ENCODE data around the gene TRAPPC12.
"Not testable (repeated sequence)": the region's sequence is repeated elsewhere in the genome, so short reads cannot be mapped to it uniquely, and the experiment has no call there.

TRAPPC12 gene

DNA sequence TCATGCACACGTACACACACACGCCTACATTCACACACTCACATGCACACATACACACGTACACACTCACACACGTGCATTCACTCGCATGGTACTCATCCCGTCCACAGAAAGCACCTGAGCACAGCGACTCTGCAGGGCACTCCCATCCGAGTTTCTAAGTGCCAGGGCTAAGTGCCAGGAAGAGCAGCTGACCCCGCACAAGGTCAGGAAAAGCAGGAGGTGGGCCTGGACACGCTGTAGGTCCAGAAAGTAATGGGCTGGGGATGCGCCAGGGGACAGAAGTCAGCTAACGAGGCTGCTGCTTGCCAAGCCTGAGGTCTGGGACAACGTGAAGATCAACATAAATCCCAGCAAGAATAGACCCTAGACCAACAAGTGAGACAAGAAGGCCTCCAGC, 124.0 kb downstream of the TRAPPC12 start:
- H3K27ac ChIP-seq = 0 out of 2 replicates have a peak overlapping the region, but pooled peaks have one; percentile 64
- TF ChIP-seq, protein P1, sequence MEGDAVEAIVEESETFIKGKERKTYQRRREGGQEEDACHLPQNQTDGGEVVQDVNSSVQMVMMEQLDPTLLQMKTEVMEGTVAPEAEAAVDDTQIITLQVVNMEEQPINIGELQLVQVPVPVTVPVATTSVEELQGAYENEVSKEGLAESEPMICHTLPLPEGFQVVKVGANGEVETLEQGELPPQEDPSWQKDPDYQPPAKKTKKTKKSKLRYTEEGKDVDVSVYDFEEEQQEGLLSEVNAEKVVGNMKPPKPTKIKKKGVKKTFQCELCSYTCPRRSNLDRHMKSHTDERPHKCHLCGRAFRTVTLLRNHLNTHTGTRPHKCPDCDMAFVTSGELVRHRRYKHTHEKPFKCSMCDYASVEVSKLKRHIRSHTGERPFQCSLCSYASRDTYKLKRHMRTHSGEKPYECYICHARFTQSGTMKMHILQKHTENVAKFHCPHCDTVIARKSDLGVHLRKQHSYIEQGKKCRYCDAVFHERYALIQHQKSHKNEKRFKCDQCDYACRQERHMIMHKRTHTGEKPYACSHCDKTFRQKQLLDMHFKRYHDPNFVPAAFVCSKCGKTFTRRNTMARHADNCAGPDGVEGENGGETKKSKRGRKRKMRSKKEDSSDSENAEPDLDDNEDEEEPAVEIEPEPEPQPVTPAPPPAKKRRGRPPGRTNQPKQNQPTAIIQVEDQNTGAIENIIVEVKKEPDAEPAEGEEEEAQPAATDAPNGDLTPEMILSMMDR (IDR thresholded peaks at IDR 0.05) = no peak
- TF ChIP-seq ZFX (IDR thresholded peaks at IDR 0.05; ENCODE audit: borderline replicate concordance) = no peak

DNA sequence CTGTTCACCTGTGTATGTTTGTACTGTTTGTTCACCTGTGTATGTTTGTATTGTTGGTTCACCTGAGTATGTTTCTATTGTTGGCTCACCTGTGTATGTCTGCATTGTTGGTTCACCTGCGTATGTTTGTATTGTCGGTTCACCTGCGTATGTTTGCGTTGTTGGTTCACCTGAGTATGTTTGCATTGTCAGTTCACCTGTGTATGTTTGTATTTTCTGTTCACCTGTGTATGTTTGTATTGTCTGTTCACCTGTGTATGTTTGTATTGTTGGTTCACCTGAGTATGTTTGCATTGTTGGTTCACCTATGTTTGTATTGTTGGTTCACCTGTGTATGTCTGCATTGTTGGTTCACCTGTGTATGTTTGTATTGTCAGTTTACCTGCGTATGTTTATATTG, 125.2 kb downstream of the TRAPPC12 start:
- no peak for TF ChIP-seq ZFX (IDR thresholded peaks at IDR 0.05; ENCODE audit: borderline replicate concordance)
- TF ChIP-seq, protein P1 (IDR thresholded peaks at IDR 0.05) = no peak

DNA sequence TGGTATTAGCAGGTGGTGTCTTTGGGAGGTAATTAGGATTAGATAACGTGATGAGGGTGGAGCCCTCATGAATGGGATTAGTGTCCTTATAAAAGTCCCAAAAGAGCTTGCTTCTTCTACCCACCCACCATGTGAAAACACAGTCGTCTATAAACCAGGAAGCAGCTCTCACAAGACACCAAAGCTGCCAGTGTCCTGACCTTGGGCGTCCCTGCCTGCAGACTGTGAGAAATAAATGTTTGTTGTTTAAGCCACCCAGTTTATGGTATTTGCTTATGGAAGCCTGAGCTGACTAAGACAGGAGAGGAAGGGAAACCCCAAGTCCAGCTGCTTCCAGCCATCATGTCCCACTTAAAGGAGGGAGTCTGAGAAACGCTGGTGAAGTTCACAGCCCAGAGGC, 126.3 kb downstream of the TRAPPC12 start:
- peak overlapping the region; percentile 64 for H3K27ac ChIP-seq
- no peak for TF ChIP-seq ZFX (IDR thresholded peaks at IDR 0.05; ENCODE audit: borderline replicate concordance)
- TF ChIP-seq, protein P1 (IDR thresholded peaks at IDR 0.05) = no peak

More for the DNA sequence above, 125.2 kb downstream of the TRAPPC12 start:
- peak overlapping the region; percentile 64 for H3K27ac ChIP-seq

DNA sequence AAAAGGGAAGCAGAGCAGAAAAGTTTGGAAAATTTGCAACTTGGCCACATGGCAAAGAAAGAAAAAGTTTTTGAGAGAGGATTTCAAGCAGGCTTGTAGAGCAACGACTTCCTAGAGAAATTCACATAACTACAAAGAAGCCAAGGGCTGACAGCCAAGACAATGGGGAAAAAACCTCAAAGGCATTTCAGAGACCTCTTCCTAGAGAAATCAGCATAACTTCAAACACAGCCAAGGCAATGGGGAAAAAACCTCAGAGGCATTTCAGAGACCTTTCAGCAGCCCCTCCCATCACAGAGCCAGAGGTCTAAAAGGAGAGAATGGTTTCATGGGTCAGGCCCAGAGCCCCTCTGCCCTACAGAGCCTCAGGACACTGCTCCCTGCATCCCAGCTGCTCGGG, 132.6 kb downstream of the TRAPPC12 start:
- no peak for TF ChIP-seq ZFX (IDR thresholded peaks at IDR 0.05; ENCODE audit: borderline replicate concordance)
- H3K27ac ChIP-seq = no peak overlapping the region

GRCh38 chr2:3513026-3513810, 133.7 kb downstream of the TRAPPC12 start:
- no peak overlapping the region for H3K27ac ChIP-seq
- no peak for TF ChIP-seq ZFX (IDR thresholded peaks at IDR 0.05; ENCODE audit: borderline replicate concordance)
- TF ChIP-seq, protein P1 (IDR thresholded peaks at IDR 0.05) = no peak

- H3K27ac ChIP-seq = not testable (repeated sequence)
Measured at GRCh38 chr2:3515438-3515837, 135.9 kb downstream of the TRAPPC12 start.

GRCh38 chr2:3516831-3517230, 137.3 kb downstream of the TRAPPC12 start:
- TF ChIP-seq, protein P1 (IDR thresholded peaks at IDR 0.05) = no peak
- TF ChIP-seq ZFX (IDR thresholded peaks at IDR 0.05; ENCODE audit: borderline replicate concordance) = no peak

GRCh38 chr2:3517948-3518495, 138.5 kb downstream of the TRAPPC12 start:
- peak overlapping the region; percentile 95 for H3K27ac ChIP-seq
- TF ChIP-seq ZFX (IDR thresholded peaks at IDR 0.05; ENCODE audit: borderline replicate concordance) = no peak
- TF ChIP-seq, protein P1 (IDR thresholded peaks at IDR 0.05) = no peak

More at GRCh38 chr2:3516831-3517230, 137.3 kb downstream of the TRAPPC12 start:
- no peak overlapping the region for H3K27ac ChIP-seq

All from 22Rv1 (cell line).